HG03060 (cell line): ENCODE results near the gene HPS4.
"Not testable (repeated sequence)": the region's sequence is repeated elsewhere in the genome, so short reads cannot be mapped to it uniquely, and the experiment has no call there.

Experiments
- ATAC-seq: cut with Tn5 transposase; IDR thresholded peaks from one replicate; pipeline ENCODE4 v1.9.1; 2021; ENCODE audit warnings: low read depth, moderate number of reproducible peaks; ENCODE audit not compliant: unreplicated experiment

HPS4 gene

DNA sequence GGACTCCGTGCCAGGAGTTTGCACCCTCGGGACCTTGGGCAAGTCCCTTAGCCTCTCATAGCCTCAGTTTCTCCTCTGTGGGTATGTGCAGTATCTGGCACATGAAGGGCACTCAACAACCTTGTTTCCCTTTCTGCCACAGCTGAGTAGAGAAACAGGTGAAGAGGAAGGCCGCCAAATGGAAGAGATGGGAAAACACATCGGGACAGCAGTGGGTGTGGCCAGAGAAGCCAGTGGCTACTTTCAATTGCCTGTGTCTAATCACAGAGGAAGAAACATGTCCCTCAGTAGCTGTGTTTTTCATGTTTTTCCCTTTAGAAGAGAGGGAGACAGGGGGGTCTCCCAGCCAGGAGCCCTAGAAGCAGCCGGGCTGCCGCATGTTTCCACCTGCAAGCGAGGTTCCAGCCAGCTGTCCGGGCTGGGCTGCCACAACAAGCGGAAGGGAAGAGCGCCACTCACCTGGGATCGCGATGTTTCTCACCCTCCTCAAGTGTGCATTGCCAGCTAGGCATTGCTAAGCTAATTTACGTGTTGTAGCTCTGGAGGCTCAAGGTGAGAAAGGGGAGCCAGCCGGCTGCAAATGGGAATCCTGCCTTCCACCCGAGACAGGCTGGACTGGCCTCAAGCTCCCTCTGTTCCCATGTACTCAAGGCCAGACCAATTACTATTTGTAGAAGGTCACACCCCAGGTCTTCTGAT, 37.9 kb downstream of the HPS4 start:
- ATAC-seq: no peak

DNA sequence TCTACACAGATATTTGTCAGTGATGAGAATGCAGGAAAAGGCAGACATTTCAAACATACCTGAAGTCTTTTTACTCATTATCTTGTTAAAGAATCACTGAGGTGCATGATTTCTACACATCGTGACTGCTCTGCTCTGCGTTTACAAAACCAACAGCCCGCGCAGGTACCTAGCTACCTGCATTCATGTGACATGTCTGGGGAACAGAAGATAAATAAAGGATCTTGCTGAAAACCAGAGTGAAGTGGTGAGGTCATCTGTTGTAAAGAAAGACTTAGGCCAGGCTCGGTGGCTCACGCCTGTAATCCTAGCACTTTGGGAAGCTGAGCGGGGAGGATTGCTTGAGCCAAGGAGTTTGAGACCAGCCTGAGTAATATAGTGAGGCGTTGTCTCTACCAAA, 38.8 kb downstream of the HPS4 start:
- ATAC-seq: no peak

DNA sequence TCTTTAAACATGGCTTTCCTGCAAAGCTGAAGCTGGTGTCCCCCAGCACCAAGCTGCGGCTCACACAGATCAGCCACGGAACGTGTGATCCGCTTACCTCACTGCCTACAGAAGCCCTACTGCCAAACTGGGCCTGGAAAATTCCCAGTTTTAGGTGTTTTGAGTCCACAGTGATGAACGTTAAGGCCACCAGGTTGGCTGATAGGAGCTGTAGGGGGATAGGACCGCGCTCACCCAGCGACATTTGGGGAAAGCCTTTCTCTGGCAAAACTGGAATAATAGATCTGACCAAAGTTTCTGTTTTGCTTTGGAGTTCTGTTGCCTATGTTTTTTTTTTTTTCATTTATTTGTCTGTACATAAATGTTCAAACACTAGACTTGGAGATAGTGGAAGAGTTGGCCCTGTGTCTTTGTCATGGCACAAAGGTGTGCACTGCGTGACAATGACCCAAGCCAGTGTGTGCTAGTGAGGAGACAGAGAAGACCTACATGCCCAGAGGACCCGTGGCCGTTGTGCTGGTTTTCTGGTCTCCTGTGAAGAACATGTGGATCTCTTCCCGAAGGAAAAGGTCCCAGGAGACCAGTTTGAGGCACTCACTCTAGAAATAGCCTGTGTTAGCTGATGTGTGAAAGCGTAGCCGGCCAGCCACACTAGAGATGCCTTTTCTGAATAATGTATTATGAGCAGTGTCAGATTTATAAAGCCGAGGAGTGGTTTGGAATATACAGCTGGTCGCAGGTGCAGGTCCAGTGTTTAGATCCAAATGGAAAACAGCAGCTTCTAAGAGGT, 39.5 kb downstream of the HPS4 start:
- ATAC-seq: no peak

DNA sequence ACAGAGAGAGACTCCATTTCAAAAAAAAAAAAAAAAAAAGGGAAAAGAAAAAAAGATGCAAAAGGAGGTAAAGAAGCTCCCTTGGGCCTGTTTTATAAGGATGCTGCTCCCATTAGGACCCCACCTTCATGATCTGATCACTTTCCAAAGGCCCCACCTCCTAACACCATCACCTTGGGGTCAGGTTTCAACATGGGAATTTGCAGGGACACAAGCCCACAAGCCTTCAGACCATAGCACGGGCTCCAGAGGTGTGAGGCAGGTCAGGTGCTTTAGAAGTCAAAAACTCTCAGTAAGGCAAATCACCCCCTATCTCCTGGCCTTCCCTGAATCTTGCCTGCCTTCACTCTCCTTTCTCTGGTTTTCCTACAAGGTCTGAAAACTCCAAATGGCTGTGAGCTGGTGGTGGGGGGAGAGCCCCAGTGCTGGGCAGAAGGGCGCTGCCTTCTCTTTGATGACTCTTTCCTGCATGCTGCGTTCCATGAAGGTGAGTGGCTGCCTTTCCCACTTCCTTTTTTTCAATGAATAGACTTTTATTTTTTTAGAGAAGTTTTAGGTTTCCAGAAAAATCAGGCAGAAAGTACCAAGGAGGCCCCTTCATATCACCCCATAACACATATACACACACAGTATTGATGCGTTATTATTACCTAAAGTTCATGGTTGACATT, 41.4 kb downstream of the HPS4 start:
- no peak for ATAC-seq

DNA sequence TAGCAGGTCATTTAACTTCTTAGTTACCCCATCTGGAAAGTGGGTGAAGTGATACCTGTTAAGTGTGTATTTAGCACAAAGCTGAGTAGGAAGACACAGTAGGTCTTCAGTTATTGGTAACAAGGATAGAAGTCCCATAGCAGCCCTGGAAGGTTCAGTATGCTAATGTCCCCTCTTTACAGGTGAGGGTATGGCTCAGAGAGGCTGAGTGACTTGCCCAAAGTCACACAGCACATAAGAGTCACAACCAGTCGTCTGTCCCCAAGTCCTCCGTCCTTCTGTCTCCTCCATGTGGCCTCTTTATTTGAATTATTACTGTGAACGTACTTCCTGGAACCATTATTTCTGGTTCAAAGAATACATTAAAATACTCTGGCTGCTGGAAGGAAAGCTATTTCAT, 44.0 kb downstream of the HPS4 start:
- ATAC-seq: no peak

DNA sequence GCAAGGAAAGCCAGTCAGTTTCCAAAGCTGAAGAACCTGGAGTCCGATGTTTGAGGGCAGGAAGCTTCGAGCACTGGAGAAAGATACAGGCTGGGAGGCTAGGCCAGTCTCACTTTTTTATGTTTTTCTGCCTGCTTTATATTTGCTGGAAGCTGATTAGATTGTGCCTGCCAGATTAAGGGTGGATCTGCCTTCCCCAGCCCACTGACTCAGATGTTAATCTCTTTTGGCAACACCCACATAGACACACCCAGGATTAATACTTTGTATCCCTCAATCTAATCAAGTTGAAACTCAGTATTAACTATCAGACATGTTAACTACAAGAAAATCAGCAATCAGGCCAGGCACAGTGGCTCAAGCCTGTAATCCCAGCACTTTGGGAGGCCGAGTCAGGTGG, 44.8 kb downstream of the HPS4 start:
- ATAC-seq: not testable (repeated sequence)

DNA sequence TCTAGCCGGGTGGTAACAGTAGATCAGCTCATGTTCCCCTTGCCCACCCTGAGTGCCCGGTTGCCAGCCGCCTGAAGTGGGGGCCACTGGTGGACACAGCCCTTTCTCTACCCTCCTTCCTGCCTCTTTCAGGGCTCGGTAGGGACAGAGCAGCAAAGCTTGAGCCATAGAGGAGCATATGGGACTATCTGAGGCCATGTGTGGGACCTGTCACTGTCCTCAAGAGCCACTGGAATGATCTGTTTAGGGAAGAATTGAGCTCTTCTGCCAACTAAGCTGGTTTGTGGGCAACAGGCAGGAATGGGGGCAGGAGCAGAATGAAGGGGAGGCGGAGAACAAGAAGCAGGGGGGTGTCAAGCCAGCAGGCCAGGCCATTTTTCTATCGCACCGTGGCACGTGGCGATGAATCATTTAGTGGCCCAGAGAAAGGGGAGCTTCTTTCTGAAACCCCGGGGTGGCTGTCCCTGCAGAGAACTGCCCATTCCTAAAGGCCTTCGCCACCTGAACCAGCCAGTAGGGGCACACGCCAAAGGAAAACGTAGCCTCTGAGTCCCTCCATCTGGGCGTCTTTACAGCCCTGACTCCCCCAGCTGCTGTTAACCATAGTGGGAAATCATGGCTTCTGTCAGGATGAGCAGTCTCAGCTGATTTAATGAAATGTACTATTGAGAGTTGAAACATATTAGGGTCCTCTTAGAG, 45.7 kb downstream of the HPS4 start:
- no peak for ATAC-seq

DNA sequence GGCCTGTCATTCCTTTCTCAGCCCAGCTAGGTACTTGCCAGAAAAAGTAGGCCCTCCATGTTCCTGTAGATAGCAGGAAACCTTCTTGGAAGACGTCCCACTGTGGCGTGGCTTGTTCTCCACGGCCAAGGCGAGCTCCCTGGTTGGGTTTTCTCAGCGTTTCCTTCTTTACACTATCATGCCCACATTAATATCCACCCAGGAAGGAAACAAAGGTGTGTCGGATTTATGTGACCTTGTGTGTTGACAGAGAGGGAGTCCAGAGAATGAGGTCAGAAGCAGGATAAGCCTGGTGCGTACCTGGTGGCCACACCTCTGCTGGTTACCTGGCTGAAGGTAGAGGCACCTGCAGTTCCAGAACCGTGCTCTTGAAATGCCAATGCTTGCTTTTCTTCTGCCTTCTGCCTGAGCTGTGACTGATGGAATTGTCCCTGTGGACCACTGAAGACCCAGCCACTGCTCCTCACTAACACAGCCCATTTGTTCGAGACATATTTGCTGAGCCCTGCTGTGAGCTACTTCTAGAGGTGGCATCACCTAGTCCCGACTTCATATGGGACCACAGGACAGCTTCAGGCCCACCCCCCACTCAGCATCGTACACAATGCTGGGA, 46.6 kb downstream of the HPS4 start:
- no peak for ATAC-seq

DNA sequence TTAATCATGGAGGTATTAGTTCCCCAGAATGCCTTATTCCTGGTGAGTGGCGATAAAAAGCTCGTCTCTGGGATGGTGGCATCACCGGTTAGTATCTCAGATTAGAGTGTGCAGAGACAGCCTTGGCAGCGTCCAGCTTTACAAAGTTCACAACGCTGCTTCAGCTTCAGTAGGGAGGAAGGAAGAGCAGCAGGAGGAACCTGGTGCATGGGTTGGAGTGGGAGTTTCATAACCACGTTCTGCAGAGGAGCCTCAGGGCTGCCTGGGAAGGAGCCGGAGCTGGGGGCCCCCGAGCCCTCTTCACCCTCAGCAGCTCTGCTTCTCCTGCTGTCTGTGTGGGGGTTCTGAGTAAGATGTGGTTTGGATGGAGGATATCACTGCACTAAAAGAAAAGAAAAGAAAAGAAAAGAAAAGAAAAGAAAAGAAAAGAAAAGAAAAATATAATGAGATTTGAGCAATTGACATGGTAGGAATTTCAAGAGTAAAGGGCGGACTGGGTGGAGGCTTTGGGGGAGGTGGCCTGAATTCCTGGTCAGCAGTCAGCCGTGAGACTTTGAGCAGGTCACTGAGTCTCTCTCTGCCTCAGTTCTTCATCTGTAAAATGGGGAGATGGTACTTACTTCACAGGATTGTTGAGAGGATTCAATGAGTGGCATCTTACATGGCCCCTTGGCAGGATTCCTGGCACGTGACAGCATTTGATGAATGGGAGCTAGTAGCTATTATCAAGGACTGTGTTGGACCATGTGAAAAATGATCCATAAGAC, 48.1 kb downstream of the HPS4 start:
- ATAC-seq: no peak

DNA sequence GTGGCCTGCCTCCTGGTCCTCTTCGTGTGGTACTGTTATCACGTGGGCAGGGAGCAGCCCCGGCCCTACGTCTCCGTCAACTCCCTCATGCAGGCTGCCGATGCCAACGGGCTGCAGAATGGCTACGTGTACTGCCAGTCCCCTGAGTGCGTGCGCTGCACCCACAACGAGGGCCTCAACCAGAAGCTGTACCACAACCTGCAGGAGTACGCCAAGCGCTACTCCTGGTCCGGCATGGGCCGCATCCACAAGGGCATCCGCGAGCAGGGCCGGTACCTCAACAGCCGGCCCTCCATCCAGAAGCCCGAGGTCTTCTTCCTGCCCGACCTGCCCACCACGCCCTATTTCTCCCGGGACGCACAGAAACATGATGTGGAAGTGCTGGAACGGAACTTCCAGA, 49.8 kb downstream of the HPS4 start:
- no peak for ATAC-seq

DNA sequence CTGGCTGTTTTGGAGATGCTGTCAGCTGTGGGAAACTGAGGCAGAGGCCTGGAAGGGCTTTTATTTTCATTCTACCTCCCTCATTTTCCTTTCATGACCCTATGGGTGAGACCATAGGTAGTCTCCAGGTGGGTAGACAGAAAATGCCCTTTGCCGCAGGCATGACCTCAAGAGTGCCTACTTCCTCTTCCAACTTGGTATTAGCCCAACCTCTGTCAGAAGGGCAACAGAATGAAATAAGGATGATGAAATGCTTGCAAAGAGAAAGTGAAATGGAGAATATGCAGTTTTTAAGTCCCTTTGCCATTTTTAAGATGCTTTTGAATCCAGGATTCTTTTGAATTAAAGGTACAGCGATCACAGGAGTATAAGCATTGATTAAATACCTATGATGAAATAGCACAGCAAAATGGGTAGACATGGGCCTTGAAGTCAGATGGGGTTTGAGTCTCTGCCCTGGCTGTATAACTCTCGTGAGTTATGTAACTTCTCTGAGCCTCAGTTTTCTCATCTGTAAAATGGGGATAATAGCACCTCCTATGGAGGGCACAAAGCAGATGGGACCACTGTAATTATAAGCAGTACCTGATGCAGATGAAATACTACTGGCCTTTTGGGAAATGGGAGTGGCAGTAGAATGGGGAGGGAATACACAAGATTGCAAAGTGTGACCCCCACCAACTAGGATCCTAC, 50.8 kb downstream of the HPS4 start:
- ATAC-seq: peak; percentile 44

DNA sequence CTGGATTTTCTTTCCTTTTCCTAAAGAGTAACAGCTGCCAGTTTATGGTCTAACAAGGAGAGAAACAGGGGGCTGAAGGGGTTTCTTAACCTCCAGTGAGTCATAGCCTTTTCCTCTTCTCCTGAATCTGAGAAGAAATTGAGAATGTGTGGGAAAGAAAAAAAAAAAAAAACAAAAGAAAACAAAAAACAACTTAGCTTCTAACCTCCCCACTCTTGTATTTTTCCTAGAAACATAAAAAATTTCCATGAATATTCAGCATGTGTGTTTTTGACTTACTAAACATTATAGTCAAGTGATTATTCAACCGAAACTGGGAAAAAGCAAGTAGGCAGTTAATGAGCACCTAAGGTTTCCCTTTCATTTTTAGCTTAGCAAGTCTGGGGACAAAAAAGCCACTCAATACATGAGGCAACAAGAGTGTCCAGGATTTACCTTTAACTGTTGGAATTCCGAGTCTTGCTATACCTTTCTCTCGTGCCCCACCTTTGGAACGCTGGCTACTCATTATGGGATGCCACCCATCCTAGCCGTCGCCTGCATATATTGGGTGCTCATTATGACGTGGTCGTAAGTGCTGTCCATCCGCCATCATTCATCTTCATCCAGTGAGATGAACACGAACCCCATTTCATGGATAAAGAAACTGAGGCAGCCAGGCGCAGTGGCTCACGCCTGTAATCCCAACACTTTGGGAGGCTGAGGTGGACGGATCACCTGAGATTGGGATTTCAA, 52.2 kb downstream of the HPS4 start:
- ATAC-seq: no peak

DNA sequence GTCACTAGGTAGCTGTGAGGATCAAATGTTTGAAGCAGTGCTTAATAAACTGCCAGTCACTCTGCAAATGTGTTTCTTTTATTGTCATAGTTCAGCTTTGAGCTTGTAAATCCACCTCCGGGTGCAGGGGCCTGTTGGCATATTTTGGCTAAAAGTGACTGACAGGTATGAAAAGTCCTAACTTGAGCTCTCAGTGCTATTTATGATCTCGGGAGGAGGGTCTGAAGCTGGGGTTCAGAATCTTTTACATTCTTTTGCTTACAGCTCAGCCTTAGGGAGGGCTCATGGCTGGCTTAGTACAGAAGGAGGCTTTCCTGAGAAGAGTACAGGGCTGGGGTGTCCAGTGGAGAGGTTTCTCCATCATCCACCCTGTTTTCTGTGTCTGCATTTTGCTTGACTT, 53.0 kb downstream of the HPS4 start:
- no peak for ATAC-seq

DNA sequence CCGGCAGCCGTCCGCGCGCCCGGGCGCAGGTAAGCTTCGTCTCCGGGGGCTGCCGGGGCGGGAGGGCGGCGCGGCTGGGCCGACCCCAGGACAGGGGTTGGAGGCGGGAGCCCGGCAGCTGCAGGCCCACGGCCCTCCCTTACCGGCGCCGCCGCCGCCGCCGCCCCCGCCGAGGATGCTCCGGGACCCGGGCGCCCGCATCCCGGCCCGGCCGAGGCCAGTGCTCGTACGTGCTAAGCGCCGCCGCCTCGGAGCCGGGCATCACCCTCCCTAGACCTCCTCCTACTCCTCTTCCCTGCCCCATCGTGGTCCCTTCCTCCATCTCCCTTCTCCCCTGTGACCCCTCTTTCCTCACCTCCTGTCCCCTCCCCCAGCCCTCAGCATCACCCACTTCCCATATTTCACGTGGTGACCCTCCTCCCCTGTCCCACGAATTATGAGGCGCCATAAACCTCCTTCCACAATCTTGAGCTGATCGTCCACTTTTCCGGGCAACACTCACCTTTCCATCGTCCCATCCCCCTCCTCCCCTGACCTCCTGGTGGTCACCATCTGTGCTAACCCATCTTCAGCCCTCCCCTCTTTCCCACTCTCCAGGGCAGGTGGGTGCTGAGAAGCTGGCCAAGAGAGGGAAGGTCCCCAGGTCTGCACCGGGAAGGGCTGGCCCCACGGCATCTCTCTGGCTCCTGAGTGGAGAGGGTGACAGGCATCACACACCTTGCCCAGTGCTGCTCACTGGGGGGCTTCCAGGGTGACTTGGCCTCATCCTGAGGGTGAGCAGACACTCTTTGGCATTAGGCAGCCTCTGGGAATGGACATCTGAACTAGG, 53.9 kb downstream of the HPS4 start:
- ATAC-seq: no peak

DNA sequence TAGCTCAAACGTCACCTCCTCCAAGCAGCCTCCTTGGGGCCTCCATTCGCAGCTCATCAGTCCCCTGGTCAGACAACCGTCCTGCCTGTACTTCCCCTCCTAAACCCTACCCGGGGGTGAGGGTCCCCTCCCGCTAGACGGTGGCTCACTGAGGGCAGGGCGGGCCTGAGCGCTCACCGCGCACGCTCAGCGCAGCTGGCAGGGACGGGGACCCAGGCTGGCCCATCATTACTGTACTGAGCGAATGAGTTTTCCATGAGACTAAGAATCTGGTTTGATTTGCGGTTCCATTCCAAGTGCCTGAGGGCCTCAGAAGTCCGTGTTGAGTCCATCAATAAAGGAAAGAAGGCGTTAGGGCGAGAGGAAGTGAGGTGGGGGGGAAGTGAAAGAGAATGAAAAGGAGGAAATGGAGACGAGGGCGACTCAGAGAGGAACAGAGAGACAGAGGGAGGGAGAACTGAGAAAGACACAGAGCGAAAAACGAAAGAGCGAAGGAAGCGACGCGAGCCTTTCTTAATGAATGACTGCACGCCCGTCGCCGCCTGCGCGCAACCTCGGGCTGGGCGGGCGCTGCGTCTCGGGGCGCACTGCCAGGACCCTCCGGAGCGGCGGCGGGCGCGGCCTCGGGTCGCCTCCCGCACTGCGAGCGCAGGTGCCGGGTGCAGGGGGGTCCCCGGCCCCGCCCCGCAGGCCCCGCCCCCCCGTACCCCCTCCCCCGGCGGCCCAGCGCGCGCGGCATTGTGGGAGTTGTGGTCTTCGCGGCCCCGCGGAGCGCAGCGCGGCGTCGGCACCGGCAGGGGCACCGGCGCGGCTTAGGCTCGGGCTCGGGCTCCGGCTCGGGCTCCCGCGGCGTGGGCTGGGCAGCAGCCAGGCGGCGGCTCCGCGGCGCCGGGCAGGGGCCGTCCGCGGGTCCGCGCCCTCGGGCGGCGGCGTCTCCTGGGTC, 54.8 kb downstream of the HPS4 start, which contains the start of gene ASPHD2:
ASPHD2 (plus strand) TSS at position 746 of the 943 bp plus-strand sequence. CDS start 4,356 bp downstream, outside the sequence.
- ATAC-seq: peak; percentile 30

DNA sequence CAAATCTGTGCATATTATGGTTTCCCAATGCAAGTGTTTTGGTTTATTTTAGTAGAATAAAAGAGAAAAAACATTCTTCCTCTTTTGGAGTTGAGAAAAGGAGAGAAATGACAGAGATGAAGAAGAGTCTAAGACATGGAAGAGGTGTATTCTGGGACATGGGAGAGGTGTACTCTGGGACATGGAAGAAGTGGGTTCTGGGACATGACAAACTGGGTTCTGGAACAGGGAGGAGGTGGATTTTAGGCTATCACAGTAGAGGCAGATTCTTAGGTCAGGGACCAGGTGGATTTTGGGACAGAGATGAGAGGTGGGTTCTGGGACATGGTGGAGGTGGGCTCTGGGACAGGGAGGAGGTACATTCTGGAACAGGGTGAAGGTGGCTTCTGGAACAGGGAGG, 56.7 kb downstream of the HPS4 start:
- ATAC-seq: no peak

DNA sequence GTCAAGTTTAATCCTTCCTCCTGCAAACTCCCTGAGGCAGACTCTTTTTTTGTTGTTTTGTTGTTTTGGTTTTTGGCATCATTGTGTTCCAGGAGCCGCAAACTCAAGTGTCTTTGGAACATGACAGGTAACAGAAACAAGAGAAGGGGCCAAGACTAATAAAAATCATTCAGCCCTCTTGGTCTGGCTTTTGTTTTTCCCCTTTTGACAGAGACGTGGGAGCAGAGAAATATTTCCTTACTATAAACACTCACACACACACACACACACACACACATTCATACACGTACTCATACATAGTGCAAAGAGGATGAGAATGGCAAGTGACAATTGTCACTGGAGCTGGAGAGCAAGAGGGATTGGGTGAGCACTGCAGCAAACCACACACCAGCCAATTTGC, 65.0 kb downstream of the HPS4 start:
- ATAC-seq: no peak
